Measurements from ENCODE around the gene XKR8.

DNA sequence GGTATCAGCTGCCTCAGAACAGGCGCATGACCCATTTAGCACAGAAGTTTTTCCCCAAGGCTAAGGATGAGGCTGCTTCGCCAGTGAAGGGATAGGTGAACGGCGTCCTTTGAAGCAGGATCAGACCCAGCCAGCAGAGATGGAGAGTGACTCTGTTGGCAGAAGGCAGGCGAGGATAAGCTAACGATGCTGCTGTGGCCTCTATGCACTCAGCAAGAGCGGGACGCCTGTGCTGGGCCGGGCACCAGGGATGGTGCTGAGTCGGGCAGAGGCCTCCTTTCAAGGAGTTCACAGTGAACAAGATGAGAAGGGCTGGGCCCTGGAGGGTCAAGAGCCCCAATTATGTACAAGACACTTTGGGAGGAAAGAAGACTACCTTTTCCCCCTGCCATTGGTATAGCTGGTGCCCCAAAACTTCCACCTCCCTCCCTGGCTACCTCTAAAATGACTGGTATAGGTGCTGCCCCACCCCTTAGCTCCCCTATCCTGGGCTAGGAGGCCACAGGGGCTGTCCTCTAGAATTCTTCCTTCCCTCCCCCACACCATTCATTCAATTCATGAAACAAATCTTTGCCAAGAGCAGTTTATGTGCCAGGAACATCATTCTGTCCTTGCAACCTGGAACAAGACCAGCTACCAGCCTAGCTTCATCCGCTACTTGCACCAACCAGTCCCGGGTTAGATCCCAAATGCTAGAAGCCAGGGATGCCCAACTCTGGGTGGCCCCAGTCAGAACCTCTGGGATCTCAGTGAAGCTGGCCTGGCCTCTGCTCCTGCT, 7.5 kb downstream of the XKR8 start:
- TF ChIP-seq POLR2A (IDR thresholded peaks at IDR 0.05) (no peak), POLR2AphosphoS5 (IDR thresholded peaks at IDR 0.05) (no peak)
